BE2C (cell line): ENCODE results near the gene DPEP2NB.
"Not testable (repeated sequence)": the region's sequence is repeated elsewhere in the genome, so short reads cannot be mapped to it uniquely, and the experiment has no call there.

ENCODE experiments used
- DNase-seq: peaks from one replicate; pipeline ENCODE4 v3.0.0-alpha.2; 2020
- H3K27me3 ChIP-seq: fragments of 250-450 bp; sonication (Bioruptor Pico); 2 replicates; pipeline ENCODE4 v1.5.1; 2020; ENCODE audit warnings: mild to moderate bottlenecking
- H3K36me3 ChIP-seq: fragments of 250-450 bp; sonication (Bioruptor Pico); 2 replicates; pipeline ENCODE4 v1.5.1; 2020; ENCODE audit warnings: mild to moderate bottlenecking
- H3K4me1 ChIP-seq: fragments of 250-450 bp; sonication (Bioruptor Pico); 2 replicates; pipeline ENCODE4 v1.5.1; 2020
- H3K4me3 ChIP-seq: 2 replicates; pipeline ENCODE4 v1.5.1; 2011; ENCODE audit warnings: low read depth, low read length
- H3K9me3 ChIP-seq: fragments of 250-450 bp; sonication (Bioruptor Pico); 2 replicates; pipeline ENCODE4 v1.5.1; 2020
- CTCF ChIP-seq: IDR thresholded peaks from 2 replicates; pipeline ENCODE4 v1.5.1; 2012; ENCODE audit warnings: mild to moderate bottlenecking, low read depth, low read length

The DPEP2NB gene

GRCh38 chr16:68035227-68035626, 19.5 kb upstream of the DPEP2NB start:
- H3K4me1 ChIP-seq = no peaks in the 10 kb centered on the region
- no peaks in the 10 kb centered on the region for H3K27me3 ChIP-seq
- H3K9me3 ChIP-seq = no peaks in the 10 kb centered on the region
- DNase-seq = no peak
- H3K36me3 ChIP-seq = peaks cover 2% of the 10 kb centered on the region; the same call in 1 of the 2 replicates
- no peak overlapping the region for H3K4me3 ChIP-seq
- no peak for TF ChIP-seq CTCF

GRCh38 chr16:68033101-68033500, 17.4 kb upstream of the DPEP2NB start:
- no peak for TF ChIP-seq CTCF
- Histone ChIP-seq H3K4me1 (no peaks in the 10 kb centered on the region), H3K4me3 (no peak overlapping the region), H3K9me3 (no peaks in the 10 kb centered on the region), H3K36me3 (peaks cover 4% of the 10 kb centered on the region), H3K27me3 (no peaks in the 10 kb centered on the region)
- no peak for DNase-seq

GRCh38 chr16:68031951-68032350, 16.2 kb upstream of the DPEP2NB start:
- H3K4me3 ChIP-seq = no peak overlapping the region
- no peak for DNase-seq
- no peaks in the 10 kb centered on the region for H3K4me1 ChIP-seq
- TF ChIP-seq CTCF = no peak
- H3K9me3 ChIP-seq = no peaks in the 10 kb centered on the region
- H3K36me3 ChIP-seq = peaks cover 4% of the 10 kb centered on the region; the same call in 1 of the 2 replicates
- no peaks in the 10 kb centered on the region for H3K27me3 ChIP-seq

GRCh38 chr16:68030108-68030507, 14.4 kb upstream of the DPEP2NB start:
- not testable (repeated sequence) for H3K9me3 ChIP-seq

GRCh38 chr16:68028996-68029395, 13.3 kb upstream of the DPEP2NB start:
- no peak for TF ChIP-seq CTCF
- H3K4me1 ChIP-seq = no peaks in the 10 kb centered on the region
- no peaks in the 10 kb centered on the region for H3K9me3 ChIP-seq
- H3K36me3 ChIP-seq = peaks cover 6% of the 10 kb centered on the region
- H3K4me3 ChIP-seq = no peak overlapping the region
- no peak for DNase-seq
- no peaks in the 10 kb centered on the region for H3K27me3 ChIP-seq

More at GRCh38 chr16:68030108-68030507, 14.4 kb upstream of the DPEP2NB start:
- not testable (repeated sequence) for H3K4me1 ChIP-seq, DNase-seq, H3K36me3 ChIP-seq, H3K27me3 ChIP-seq, H3K4me3 ChIP-seq

GRCh38 chr16:68022728-68023537, 7.2 kb upstream of the DPEP2NB start, which contains the start of the genes DDX28 and DUS2:
Gene DDX28 (minus strand): TSS chr16:68023232. CDS start chr16:68023202, 30 bp downstream.
Gene DUS2 (plus strand): TSS chr16:68023284. CDS start chr16:68038024, 14,740 bp downstream.
- Histone ChIP-seq H3K4me3 (peak within 1 kb of the TSS; percentile 95), H3K36me3 (peaks cover 13% of the 10 kb centered on the region), H3K27me3 (no peaks in the 10 kb centered on the region), H3K9me3 (no peaks in the 10 kb centered on the region), H3K4me1 (no peaks in the 10 kb centered on the region)
- TF ChIP-seq CTCF = no peak
- peak; percentile 90 for DNase-seq
